NCI-H187 treated with DMSO at 0.1 percent for 48 hours (cell line): ENCODE measurements around the gene TNNI3K.

Experiments used
- DNase-seq: peaks from one replicate; lab custom pipeline; 2025; lab: John Stamatoyannopoulos, UW

TNNI3K gene

DNA sequence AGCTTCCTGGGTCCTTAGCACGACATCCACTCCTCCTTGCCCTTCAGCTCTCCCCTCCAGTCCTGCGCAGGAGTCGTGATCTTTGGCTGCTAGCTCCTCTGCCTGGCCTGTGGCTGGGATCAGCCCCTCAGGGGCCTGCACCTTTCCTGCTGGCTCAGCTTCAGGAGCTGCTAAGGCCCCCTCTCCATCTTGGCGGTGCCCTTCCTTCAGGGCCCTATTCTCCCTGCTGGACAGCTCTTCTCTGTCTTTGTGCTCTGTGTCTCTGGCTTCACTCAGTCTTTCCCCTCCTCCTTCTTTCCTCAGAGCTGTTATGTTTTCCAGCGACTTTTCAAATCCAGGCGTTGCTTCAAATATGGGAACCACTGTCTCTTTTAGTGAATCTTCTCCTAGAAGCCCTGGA, 336.7 kb downstream of the TNNI3K start:
- no peak for DNase-seq

DNA sequence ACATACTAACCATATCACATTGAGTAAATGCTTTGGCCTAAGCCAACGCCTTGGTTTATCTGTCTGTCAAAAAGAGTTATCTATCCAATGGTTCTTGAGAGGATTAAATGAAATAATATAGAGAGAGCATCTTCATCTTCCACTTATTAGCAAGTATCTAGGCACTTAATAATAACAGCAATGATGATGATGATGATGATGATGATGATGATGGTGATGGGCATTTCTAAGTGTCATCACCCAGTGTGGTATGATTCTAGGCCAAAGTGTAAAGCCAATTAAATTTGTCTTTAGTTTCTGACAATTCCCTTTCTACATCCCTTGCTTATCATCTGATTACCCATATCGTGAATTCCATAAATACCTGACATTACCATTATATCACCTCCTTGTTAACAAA, 342.9 kb downstream of the TNNI3K start:
- no peak for DNase-seq

DNA sequence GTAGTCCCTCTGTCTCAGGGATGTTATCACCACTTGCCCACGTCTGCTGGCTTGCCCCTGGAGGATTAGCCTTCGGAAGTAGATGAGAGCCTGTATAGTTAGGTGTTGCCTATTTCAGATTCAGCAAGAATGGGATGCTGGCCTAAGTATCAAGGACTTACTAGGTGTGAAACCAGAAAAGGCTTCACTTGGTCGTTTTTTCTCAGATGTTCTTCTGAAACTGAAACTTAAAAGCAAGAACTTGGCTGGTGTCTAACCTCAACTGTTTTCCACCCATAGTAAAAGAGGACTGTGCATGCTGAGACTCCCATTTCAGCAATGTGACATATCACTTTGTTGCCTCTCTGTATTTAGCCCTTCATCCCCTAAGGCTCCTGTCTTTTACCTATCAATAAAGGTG, 344.2 kb downstream of the TNNI3K start:
- no peak for DNase-seq

DNA sequence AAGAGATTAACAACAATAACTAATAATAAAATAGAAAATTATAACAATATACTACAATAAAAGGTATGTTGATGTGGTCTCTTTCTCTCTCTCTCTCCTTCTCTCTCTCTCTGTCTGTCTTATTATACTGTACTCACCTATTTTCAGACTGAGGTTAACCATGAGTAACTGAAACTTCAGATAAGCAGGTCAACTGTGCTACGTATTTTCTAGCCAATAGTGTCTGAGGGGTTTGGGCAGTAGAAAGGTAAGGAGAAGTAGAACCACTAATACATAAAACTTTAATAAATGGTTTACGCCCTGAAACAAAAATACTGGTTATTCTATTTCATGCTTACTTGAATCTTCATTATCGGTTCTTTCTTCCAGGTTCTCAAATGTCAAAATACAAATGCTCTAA, 348.2 kb downstream of the TNNI3K start:
- DNase-seq, result no peak

DNA sequence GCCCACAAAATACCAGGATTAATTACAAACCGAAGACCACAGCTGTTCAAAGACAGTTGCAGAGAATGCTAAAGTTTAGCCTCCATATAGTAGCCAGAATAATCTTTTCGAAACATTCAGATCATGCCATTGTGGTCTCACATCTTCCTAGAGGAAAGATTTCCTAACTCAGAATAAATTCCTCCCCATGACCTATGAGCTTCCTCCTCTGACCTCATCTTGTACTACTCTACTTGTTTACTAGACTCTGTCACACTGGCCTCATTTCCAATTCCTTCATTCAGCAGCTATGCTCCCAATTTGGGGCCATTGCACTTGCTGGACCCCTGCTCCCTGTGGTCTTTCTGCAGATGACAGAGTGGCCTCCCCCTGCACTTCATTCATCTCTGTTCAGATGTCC, 349.0 kb downstream of the TNNI3K start:
- no peak for DNase-seq

DNA sequence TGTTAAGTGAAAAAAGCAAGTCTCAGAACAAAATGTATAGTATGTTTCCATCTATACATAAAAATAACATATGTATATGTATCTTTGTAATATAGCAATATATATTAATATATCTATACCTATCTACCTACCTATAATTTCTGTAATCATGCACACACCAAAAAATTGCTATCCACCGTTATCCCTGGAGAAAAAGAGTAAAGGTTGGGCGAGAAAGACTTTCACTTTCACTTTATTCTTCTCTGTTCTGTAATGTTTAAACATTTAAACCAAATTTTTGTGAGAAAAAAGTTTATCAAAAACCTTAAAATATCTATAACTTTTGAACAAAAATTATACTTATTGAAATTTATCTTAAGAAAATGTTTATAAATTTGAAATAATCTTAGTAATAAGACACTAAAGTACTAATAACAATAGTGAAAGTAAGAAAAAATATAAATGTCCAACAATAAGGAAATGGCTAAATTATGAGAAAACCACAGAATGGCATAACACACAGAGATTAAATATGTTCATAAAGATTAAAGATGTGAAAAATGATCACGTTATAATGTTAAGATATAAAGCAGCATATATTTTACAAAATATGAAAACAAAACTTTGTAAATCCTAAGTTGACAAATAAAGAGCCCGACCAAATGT, 351.2 kb downstream of the TNNI3K start:
- no peak for DNase-seq

DNA sequence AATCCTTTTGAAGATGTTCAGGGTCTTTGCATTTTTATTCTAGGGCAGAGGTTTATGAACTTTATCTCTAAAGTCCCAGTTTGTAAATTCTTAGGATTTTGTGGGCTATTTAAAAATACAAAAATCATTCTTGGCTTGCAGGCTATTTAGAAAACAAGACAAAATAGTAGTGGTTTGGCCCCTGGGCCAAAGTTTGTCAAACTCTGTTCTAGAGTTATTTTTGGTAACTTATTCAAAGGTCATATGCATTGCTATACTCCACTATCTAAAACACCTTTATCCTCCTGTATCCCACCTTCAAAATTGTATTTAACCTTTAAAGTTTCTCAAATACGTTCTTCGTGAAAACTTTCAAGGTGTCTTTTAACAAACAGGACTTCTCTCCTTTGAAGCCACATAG, 352.7 kb downstream of the TNNI3K start:
- no peak for DNase-seq

DNA sequence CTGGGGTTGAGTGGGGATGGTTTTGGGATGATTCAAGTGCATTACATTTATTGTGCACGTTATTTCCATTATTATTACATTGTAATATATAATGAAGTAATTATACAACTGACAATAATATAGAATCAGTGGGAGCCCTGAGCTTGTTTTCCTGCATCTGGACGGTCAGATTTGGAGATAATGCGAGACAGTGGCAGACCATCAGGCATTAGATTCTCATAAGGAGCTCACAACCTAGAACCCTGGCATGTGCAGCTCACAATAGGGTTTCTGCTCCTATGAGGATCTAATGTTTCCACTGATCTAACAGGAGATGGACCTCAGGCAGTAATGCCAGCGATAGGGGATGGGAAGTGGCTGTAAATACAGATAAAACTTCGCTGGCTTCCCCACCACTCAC, 355.1 kb downstream of the TNNI3K start:
- DNase-seq, result no peak

DNA sequence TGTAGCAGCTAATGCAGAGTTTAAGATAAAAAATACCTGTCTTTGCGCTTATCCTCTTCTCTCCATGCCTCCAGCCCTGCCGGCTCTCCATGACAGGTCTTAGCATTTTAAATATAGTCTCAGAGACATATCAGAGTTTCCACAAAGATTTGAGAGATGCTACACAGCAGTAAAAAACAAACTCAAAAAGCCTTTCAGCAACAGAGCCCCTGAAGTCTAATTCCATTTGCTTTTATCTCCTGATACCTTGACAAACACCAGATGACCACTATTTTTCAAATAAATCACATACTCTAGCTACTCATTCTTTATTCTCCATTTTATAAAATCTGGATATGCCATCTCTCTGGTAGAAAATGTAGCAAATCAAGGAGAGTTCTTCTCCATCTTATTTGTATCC, 356.8 kb downstream of the TNNI3K start:
- DNase-seq, result no peak

DNA sequence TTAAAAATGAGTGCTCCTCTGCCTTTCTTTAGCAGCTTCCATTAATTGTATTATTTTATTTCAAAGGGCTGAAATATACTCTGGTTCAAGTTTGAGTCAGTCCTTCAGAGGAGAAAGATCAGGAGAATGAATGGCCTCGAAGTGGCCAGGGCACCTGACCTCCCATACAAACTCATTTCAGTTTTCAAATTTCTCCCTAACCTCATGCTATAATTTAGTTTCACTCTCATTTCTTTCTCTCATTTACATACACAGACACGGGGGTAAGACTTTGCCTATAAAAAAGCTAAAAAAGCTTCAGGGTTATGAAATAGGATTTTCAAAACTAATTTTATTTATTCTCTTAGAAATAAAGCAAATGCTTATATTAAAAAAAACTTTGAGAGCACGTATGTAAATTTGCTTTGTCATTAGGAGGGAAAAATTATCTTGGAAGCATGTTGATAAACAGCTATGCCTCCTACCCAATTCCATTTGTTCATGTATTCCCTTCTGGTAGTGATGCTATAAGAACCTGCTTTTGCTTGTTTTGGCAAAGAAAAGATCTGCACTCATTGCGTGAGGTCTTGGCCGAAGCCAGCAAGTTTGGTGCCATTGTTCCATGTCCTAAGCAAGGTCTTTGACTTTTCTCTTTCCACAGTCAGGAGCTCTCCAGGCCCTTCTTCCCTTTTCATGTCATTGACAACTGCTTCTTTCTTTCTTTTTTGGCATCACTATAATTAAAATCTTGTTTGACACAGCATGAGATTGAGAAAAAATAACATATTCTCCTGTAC, 357.6 kb downstream of the TNNI3K start:
- DNase-seq, result no peak
